Mammary epithelial cell (primary cell): ENCODE data around the gene CDH10.

Experiments
- CTCF ChIP-seq, 2 donors: IDR thresholded peaks in 1 of 2; conservative IDR thresholded peaks in 1 of 2; 2 replicates each; pipeline ENCODE4 v1.5.1; 2011 to 2012; ENCODE audit warnings: inconsistent platforms in 2 of 2, low read length in 2 of 2, mild to moderate bottlenecking in 2 of 2, control low read depth in 1 of 2, low read depth in 1 of 2; ENCODE audit not compliant: insufficient read depth in 1 of 2; ENCODE audit errors: extremely low read depth in 1 of 2
- EZH2 ChIP-seq: IDR thresholded peaks from 2 replicates; pipeline ENCODE4 v1.6.1; 2012; ENCODE audit warnings: low read length, inconsistent platforms, borderline replicate concordance

GRCh38 chr5:24645483-24645882 lies 705 bp upstream of the CDH10 start:
- TF ChIP-seq EZH2 (no peak), CTCF (conservative IDR thresholded peaks at IDR 0.05 in 1 of 2, IDR thresholded peaks at IDR 0.05 in 1 of 2; ENCODE audit: extremely low read depth in 1 of 2, insufficient read depth in 1 of 2, low read depth in 1 of 2, low read length in 2 of 2) (no peak)
